RCC 7860 (cell line): ENCODE measurements around the gene MOK.
"Not testable (repeated sequence)": the region's sequence is repeated elsewhere in the genome, so short reads cannot be mapped to it uniquely, and the experiment has no call there.

Experiments used
- DNase-seq: peaks from one replicate; pipeline ENCODE4 v3.0.0-alpha.2; 2015; ENCODE audit warnings: low spot score
- FAIRE-seq: peaks from 2 replicates; lab custom pipeline; 2012; peaks lifted over from hg19 to GRCh38; lab: Jason Lieb, UNC

The MOK gene

GRCh38 chr14:102304611-102305506 is at the start of gene MOK:
Gene MOK, minus strand, starts transcription at chr14:102305164. Its CDS starts 196 bp downstream, at chr14:102304968.
- no peak for FAIRE-seq
- peak; percentile 91 for DNase-seq

- FAIRE-seq (no peak), DNase-seq (no peak)
Measured at GRCh38 chr14:102353126-102353619, 48.2 kb upstream of the MOK start.

- DNase-seq (no peak), FAIRE-seq (no peak)
Measured at GRCh38 chr14:102352213-102352612, 47.2 kb upstream of the MOK start.

GRCh38 chr14:102351593-102351992 is 46.6 kb upstream of the MOK start:
- not testable (repeated sequence) for FAIRE-seq, DNase-seq

GRCh38 chr14:102351023-102351422 is 46.1 kb upstream of the MOK start:
- FAIRE-seq, result no peak
- DNase-seq, result no peak

GRCh38 chr14:102348376-102348775 is 43.4 kb upstream of the MOK start:
- DNase-seq, result no peak

GRCh38 chr14:102346645-102347044 is 41.7 kb upstream of the MOK start:
- FAIRE-seq (no peak), DNase-seq (no peak)

More at GRCh38 chr14:102348376-102348775, 43.4 kb upstream of the MOK start:
- FAIRE-seq, result no peak

- no peak for FAIRE-seq
Measured at GRCh38 chr14:102345232-102345631, 40.3 kb upstream of the MOK start.

GRCh38 chr14:102344485-102344884 is 39.5 kb upstream of the MOK start:
- no peak for FAIRE-seq
- no peak for DNase-seq

More at GRCh38 chr14:102345232-102345631, 40.3 kb upstream of the MOK start:
- DNase-seq, result no peak

- no peak for DNase-seq
Measured at GRCh38 chr14:102344084-102344483, 39.1 kb upstream of the MOK start.

GRCh38 chr14:102342238-102342637 is 37.3 kb upstream of the MOK start:
- DNase-seq (no peak), FAIRE-seq (no peak)

More at GRCh38 chr14:102344084-102344483, 39.1 kb upstream of the MOK start:
- no peak for FAIRE-seq

- no peak for DNase-seq
- no peak for FAIRE-seq
Measured at GRCh38 chr14:102341566-102341965, 36.6 kb upstream of the MOK start.

GRCh38 chr14:102338724-102339123 is 33.8 kb upstream of the MOK start:
- FAIRE-seq (no peak), DNase-seq (no peak)

GRCh38 chr14:102335163-102335562 is 30.2 kb upstream of the MOK start:
- FAIRE-seq, result no peak

GRCh38 chr14:102333795-102334705 is 29.1 kb upstream of the MOK start:
- no peak for FAIRE-seq

More at GRCh38 chr14:102335163-102335562, 30.2 kb upstream of the MOK start:
- no peak for DNase-seq

GRCh38 chr14:102333390-102333789 is 28.4 kb upstream of the MOK start:
- DNase-seq (no peak), FAIRE-seq (no peak)

More at GRCh38 chr14:102333795-102334705, 29.1 kb upstream of the MOK start:
- no peak for DNase-seq

GRCh38 chr14:102330806-102331205 is 25.8 kb upstream of the MOK start:
- DNase-seq (no peak), FAIRE-seq (no peak)

- DNase-seq, result not testable (repeated sequence)
Measured at GRCh38 chr14:102329381-102329780, 24.4 kb upstream of the MOK start.

GRCh38 chr14:102326583-102326982 is 21.6 kb upstream of the MOK start:
- FAIRE-seq, result no peak
- no peak for DNase-seq

More at GRCh38 chr14:102329381-102329780, 24.4 kb upstream of the MOK start:
- FAIRE-seq, result not testable (repeated sequence)

GRCh38 chr14:102325791-102326345 is 20.9 kb upstream of the MOK start:
- no peak for DNase-seq
- FAIRE-seq, result no peak

GRCh38 chr14:102323102-102323501 is 18.1 kb upstream of the MOK start:
- DNase-seq, result peak; percentile 50
- FAIRE-seq, result peak; percentile 34
